IMR-90 (cell line): ENCODE data around the gene HDAC10. TPM values are rescaled to one million over a fixed set of nuclear protein-coding genes. Genes with fewer than 3 reads are reported as not detected.

ENCODE experiments used
- ATAC-seq: fragments of 200-7000 bp; cut with Tn5 transposase; 2 replicates; pipeline ENCODE4 v1.9.1; 2020; ENCODE audit warnings: low read depth, mild to moderate bottlenecking, moderate library complexity
- BruUV-seq: library from RNA; stranded (reverse); fragments of 400-500 nt; replicated peaks from 2 replicates; lab custom pipeline; 2021; lab: Mats Ljungman, UMichigan
- CTCF ChIA-PET: fragments of 300-600 bp; formaldehyde crosslinking; extraction: SDS; loops from one replicate; lab custom pipeline; 2021; ENCODE audit warnings: antibody characterized with exemption; lab: Yijun Ruan, JAX
- POLR2A ChIA-PET: fragments of 300-600 bp; sonication (Branson Sonifier 250); formaldehyde crosslinking; loops from one replicate; lab custom pipeline; 2022; ENCODE audit warnings: antibody characterized with exemption; ENCODE audit not compliant: unreplicated experiment; lab: Charles Lee
- DNase-seq: peaks from one replicate; pipeline ENCODE4 v3.0.0; 2013
- H2AFZ ChIP-seq: replicated peaks from 2 replicates; pipeline ENCODE3; 2013; ENCODE audit warnings: low read length, mild to moderate bottlenecking; ENCODE audit not compliant: poor library complexity
- H2AK5ac ChIP-seq: 2 replicates; pipeline ENCODE4 v1.6.1; 2013; ENCODE audit warnings: low read depth, low read length, inconsistent platforms
- H2AK9ac ChIP-seq: replicated peaks from 2 replicates; pipeline ENCODE3; 2013; ENCODE audit warnings: mild to moderate bottlenecking, low read depth, low read length, moderate library complexity; ENCODE audit not compliant: poor library complexity
- H2BK120ac ChIP-seq: 2 replicates; pipeline ENCODE4 v1.6.1; 2013; ENCODE audit warnings: low read depth, low read length, inconsistent platforms
- H2BK15ac ChIP-seq: 3 replicates; pipeline ENCODE4 v1.6.1; 2013; ENCODE audit warnings: low read depth, low read length, inconsistent platforms
- H2BK20ac ChIP-seq: 2 replicates; pipeline ENCODE4 v1.6.1; 2013; ENCODE audit warnings: low read depth, mild to moderate bottlenecking, inconsistent platforms, low read length, moderate library complexity
- H2BK5ac ChIP-seq: 2 replicates; pipeline ENCODE4 v1.6.1; 2013; ENCODE audit warnings: mild to moderate bottlenecking, low read depth, low read length, inconsistent platforms; ENCODE audit not compliant: poor library complexity, severe bottlenecking
- H3K14ac ChIP-seq: replicated peaks from 2 replicates; pipeline ENCODE4 v1.6.1; 2013; ENCODE audit warnings: low read depth, low read length, inconsistent platforms
- H3K18ac ChIP-seq: 2 replicates; pipeline ENCODE4 v1.6.1; 2013; ENCODE audit warnings: low read depth, low read length, control low read depth
- H3K23ac ChIP-seq: 2 replicates; pipeline ENCODE4 v1.6.1; 2013; ENCODE audit warnings: low read depth, low read length, inconsistent platforms
- H3K27ac ChIP-seq: 2 replicates; pipeline ENCODE4 v1.5.1; 2013; ENCODE audit warnings: mild to moderate bottlenecking, control low read depth, low read length; ENCODE audit not compliant: insufficient read depth
- H3K27me3 ChIP-seq: 2 replicates; pipeline ENCODE4 v1.6.1; 2013; ENCODE audit warnings: low read length; ENCODE audit not compliant: control insufficient read depth, insufficient read depth
- H3K36me3 ChIP-seq: 2 replicates; pipeline ENCODE4 v1.6.1; 2013; ENCODE audit warnings: low read length, mixed read lengths; ENCODE audit not compliant: control insufficient read depth, insufficient read depth
- H3K4ac ChIP-seq: 2 replicates; pipeline ENCODE4 v1.6.1; 2013; ENCODE audit warnings: low read depth, low read length, inconsistent platforms
- H3K4me1 ChIP-seq: 2 replicates; pipeline ENCODE4 v1.6.1; 2013; ENCODE audit warnings: low read length, mixed read lengths; ENCODE audit not compliant: control insufficient read depth, insufficient read depth
- H3K4me2 ChIP-seq: 2 replicates; pipeline ENCODE4 v1.6.1; 2013; ENCODE audit warnings: low read depth, mild to moderate bottlenecking, control low read depth, low read length, moderate library complexity
- H3K4me3 ChIP-seq: 2 replicates; pipeline ENCODE4 v1.5.1; 2013; ENCODE audit warnings: low read depth, mild to moderate bottlenecking, control low read depth, low read length, moderate library complexity; ENCODE audit not compliant: insufficient read depth
- H3K56ac ChIP-seq: 2 replicates; pipeline ENCODE4 v1.6.1; 2013; ENCODE audit warnings: low read length, inconsistent platforms; ENCODE audit not compliant: insufficient read depth; ENCODE audit errors: extremely low read depth
- H3K79me1 ChIP-seq, 2 experiments: 2 replicates each; pipeline ENCODE4 v1.6.1; 2013; ENCODE audit warnings: low read length in 2 of 2, inconsistent platforms in 1 of 2, low read depth in 1 of 2
- H3K9ac ChIP-seq: 2 replicates; pipeline ENCODE4 v1.6.1; 2013; ENCODE audit warnings: low read depth, low read length, control low read depth
- H3K9me1 ChIP-seq: 2 replicates; pipeline ENCODE4 v1.6.1; 2013; ENCODE audit warnings: low read length, inconsistent platforms; ENCODE audit not compliant: insufficient read depth
- H3K9me3 ChIP-seq: 2 replicates; pipeline ENCODE4 v1.6.1; 2013; ENCODE audit warnings: low read length; ENCODE audit not compliant: control insufficient read depth, insufficient read depth
- H4K20me1 ChIP-seq: 2 replicates; pipeline ENCODE4 v1.6.1; 2013; ENCODE audit warnings: low read length, inconsistent platforms; ENCODE audit not compliant: insufficient read depth
- H4K5ac ChIP-seq: 2 replicates; pipeline ENCODE4 v1.6.1; 2013; ENCODE audit warnings: mild to moderate bottlenecking, low read depth, low read length, control low read depth
- H4K8ac ChIP-seq, 2 experiments: 2 replicates each; pipeline ENCODE4 v1.6.1; 2013; ENCODE audit warnings: low read depth in 2 of 2, low read length in 2 of 2, control low read depth in 1 of 2, inconsistent platforms in 1 of 2
- H4K91ac ChIP-seq: 2 replicates; pipeline ENCODE4 v1.6.1; 2013; ENCODE audit warnings: low read depth, low read length, inconsistent platforms; ENCODE audit not compliant: insufficient read depth
- CTCF ChIP-seq: conservative IDR thresholded peaks from 2 replicates; pipeline ENCODE4 v1.5.1; 2012; ENCODE audit warnings: mild to moderate bottlenecking, low read depth, low read length, improper control_type of control experiment
- MAFK ChIP-seq: IDR thresholded peaks from 2 replicates; pipeline ENCODE4 v1.6.1; 2012; ENCODE audit warnings: low read depth, low read length, improper control_type of control experiment
- WGBS, 2 experiments: methylation state at CpG; one replicate each; pipeline versions ENCODE4 v1.1.5 to v1.1.7; 2013; ENCODE audit warnings: missing lambda C conversion rate in 2 of 2; ENCODE audit not compliant: insufficient read length in 1 of 2; ENCODE audit errors: extremely low coverage in 2 of 2; 5-methylcytosine and 5-hydroxymethylcytosine counted together
- dilution Hi-C: fragments of 300-500 bp; cut with HindIII; formaldehyde crosslinking; loops from one replicate; pipeline ENCODE4 v1.14.3; 2018; ENCODE audit warnings: low sequenced_read_pairs; ENCODE audit not compliant: unreplicated experiment
- in situ Hi-C: fragments of 300-500 bp; cut with MboI; formaldehyde crosslinking; loops from 3 replicates; pipeline ENCODE4 v1.14.3; 2019; ENCODE audit warnings: low sequenced_read_pairs, inconsistent platforms, mixed read lengths
- intact Hi-C: fragments of 100-400 bp; cut with micrococcal nuclease; formaldehyde crosslinking; loops from 2 replicates; pipeline ENCODE4 v1.10.0; 2022
- polyA plus RNA-seq, 3 experiments: library from polyadenylated mRNA; depleted of rRNA; stranded (reverse); fragments of >200 nt; gene quantifications; 2 replicates each; pipeline ENCODE4 v1.2.3, GENCODE V29; 2012; ENCODE audit warnings: low replicate concordance in 1 of 3
- total RNA-seq: library from RNA; depleted of rRNA; stranded (reverse); fragments of >200 nt; gene quantifications from 2 replicates; pipeline ENCODE4 v1.2.3, GENCODE V29; 2012

HDAC10 gene
- total and polyA plus RNA-seq, 2 of the 4 experiments (the other 2 are of a cell fraction) = 3.9 to 35.7 TPM

GRCh38 chr22:50221410-50222300 is 29.4 kb downstream of the HDAC10 start:
- no peak overlapping the region for H2AK5ac ChIP-seq
- H2BK20ac ChIP-seq = no peak overlapping the region
- peaks cover 82% of the 10 kb centered on the region for H3K36me3 ChIP-seq
- no peaks in the 10 kb centered on the region for H3K27me3 ChIP-seq
- no peak overlapping the region for H2BK120ac ChIP-seq
- H3K4me3 ChIP-seq = no peak overlapping the region
- H2AK9ac ChIP-seq = no peak overlapping the region
- H2BK15ac ChIP-seq = no peak overlapping the region
- no peak overlapping the region for H3K27ac ChIP-seq
- no peak for ATAC-seq
- no peaks in the 10 kb centered on the region for H3K4me1 ChIP-seq
- H3K14ac ChIP-seq = no peak overlapping the region
- H2BK5ac ChIP-seq = no peak overlapping the region
- WGBS, 2 experiments = 100% methylated on average over 3 of the region's 19 CpGs; no CpG with 5 or more reads in 1 of the 2 experiments
- intact Hi-C loops (no loop called here), dilution Hi-C loops (no loop called here), in situ Hi-C loops (loop anchor here (25.0 kb wide), 1 partner anchor 409 kb away; no protein-coding TSS in a partner anchor)
- no peak overlapping the region for H3K23ac ChIP-seq
- DNase-seq = no peak
- ChIA-PET CTCF (interaction anchor here (0.5 kb wide), 1 partner anchor 22 kb away, joined by 3 read pairs; no protein-coding TSS in a partner anchor), POLR2A (no interaction called here)
- H3K4me2 ChIP-seq = no peak overlapping the region
- no peaks in the 10 kb centered on the region for H3K9me3 ChIP-seq
- H2AFZ ChIP-seq = no peak overlapping the region
- 0 out of 2 replicates have a peak, but pooled peaks have one; percentile 3 for TF ChIP-seq CTCF
- no peak for TF ChIP-seq MAFK
- H4K8ac ChIP-seq = no peak overlapping the region
- H3K9ac ChIP-seq = no peak overlapping the region
- H3K79me1 ChIP-seq = peaks cover 4 to 17% of the 10 kb centered on the region in 2 experiments; a peak in 2 of 4 replicates
- BruUV-seq = no TSS peak
- peaks cover 3% of the 10 kb centered on the region; the same call in 1 of the 2 replicates for H3K9me1 ChIP-seq
- H4K20me1 ChIP-seq = peaks cover 24% of the 10 kb centered on the region
- no peak overlapping the region for H4K5ac ChIP-seq
- no peak overlapping the region for H4K91ac ChIP-seq
- H3K4ac ChIP-seq = no peak overlapping the region
- H3K18ac ChIP-seq = no peak overlapping the region
- no peak overlapping the region for H3K56ac ChIP-seq
